Measurements from ENCODE around the gene CSTB.

CSTB gene

DNA sequence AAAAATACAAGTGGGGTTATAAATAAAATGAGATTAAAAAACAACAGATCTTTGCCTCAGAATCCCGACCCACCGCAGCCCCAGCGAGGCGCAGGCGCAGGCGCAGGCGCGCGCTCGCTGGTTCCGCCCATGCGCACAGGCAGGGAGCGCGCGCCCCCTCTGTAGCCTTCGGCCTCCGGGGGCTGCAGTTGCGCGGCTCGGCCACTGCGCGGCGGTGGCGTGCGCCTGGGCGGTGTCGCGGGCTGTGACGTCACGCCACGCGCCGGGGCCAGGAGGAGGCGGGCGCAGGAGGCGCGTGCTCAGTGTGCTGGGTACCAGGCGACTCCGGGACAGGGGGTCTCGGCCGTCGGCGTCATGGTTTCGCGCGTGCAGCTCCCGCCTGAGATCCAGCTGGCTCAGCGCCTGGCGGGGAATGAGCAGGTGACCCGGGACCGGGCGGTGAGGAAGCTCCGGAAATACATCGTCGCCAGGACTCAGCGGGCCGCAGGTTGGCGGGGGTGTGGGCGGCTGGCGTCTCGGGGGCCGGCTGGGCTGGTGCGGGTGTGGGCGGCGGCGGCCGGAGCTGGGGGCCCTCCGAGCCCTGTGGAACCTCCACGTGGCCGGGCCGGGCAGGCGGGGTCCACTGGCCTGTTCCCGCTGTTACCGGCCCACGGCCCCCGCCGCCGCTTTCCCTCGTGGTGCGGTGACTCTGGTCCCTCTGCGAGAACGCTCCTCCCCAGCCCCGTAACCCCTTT, 13.3 kb upstream of the CSTB start, which contains the start of gene RRP1:
Gene RRP1, plus strand, starts transcription at position 302 of the 734 bp plus-strand sequence. Its CDS starts 53 bp downstream, at position 355.
- peak; percentile 93 for DNase-seq

DNA sequence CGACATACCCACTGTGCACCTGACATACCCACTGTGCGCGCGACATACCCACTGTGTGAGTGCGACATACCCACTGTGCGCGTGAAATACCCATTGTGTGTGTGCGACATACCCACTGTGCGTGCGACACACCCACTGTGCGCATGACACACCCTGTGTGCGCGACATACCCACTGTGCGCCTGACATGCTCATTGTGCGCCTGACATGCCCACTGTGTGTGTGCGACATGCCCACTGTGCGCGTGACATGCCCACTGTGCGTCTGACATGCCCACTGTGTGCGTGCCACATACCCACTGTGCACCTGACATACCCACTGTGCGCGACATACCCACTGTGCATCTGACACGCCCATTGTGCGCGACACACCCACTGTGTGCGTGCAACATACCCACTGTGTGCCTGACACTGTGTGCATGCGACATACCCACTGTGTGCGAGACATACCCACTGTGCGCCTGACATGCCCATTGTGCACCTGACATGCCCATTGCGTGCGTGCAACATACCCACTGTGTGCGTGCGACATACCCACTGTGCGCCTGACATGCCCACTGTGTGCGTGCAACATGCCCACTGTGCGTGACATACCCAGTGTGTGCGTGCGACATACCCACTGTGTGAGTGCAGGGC, 10.8 kb upstream of the CSTB start:
- no peak for DNase-seq

DNA sequence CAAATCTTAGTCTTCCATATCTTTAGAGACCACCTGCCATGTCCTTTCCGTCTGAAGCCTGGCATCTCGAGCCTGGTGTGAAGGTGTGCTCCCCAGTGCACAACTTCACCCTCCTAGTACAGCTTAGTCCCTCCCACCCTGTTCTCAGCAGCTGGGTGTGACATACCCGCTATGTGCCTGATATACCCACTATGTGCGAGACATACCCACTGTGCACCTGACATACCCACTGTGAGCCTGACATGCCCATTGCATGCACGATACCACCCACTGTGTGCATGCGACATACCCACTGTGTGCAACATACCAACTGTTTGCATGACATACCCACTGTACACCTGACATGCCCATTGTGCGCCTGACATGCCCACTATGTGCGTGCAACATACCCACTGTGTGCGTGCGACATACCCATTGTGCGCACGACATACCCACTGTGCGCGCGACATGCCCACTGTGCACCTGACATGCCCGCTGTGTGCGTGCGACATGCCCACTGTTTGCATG, 10.2 kb upstream of the CSTB start:
- DNase-seq, result no peak

DNA sequence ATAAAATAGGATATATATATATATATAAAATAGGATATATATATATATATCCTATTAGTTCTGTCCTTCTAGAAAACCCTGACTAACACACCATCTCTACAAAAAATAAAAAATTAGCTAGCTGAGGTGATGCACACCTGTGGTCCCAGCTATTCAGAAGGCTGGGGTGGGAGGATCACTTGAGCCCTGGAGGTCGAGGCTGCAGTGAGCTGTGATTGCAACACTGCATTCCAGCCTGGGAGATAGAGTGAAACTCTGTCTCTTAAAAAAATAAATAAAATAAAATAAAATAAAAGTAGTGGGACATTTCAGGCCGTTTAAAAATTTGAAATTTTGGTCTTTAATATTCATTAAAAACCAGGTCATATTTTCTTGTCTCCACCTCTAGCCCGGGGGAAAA, 9.0 kb upstream of the CSTB start:
- DNase-seq, result no peak

DNA sequence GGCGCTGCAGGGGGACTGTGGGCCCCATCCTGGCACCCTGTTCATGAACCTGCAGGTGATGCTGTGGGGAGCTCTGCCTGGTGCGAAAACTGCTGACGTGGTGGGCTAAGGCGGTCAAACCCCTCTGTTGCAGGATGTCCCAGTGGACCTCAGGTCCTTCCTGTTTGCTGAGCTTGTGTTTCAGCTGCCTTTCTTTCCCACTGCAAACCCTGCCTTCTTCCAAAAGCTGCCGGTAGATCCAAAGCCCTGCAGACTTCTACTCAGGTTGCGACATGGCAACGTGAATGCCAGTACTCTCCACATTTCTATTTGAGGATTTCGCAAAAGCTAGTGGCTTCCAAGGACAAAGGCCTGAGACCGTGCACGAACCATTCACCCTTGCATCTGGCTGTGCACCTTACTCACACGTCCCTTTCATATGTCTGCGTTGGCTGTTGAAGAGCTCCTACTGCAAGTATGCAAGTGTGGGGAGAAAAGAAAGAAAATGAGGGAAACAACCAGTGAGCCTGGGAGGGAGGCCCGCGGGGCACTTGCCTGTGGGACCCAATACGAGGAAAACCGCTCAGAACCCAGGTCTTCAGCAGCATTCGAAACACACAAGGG, 7.1 kb upstream of the CSTB start:
- DNase-seq, result no peak

DNA sequence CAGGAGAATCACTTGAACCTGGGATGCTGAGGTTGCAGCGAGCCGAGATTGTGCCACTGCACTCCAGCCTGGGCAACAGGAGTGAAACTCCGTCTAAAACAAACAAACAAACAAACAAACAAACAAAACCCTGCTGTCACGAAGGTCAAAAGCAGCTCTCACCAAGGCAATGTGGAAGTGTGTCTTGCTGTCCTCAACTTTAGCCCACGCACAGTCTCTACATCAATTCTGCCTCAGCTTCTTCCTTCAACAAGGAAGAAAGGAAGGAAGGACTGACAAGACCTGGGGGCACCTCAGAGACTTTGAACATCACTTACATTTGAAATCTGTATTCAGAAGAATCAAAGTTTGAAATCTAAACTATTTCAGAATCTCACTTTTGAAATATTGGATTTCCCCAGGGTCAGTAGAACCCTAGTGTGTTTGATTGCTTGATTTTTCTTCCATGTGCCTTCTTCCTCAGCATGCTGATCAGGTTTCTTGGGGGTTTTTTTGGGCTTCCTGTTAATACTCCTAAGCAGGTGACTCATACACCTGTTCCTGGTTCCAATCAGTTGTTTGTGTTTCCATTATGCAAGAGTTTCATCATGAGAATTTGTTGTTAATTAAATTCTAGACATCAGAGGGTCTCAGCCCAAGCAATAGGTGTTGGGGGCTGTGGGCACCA, 6.5 kb upstream of the CSTB start:
- DNase-seq, result no peak

DNA sequence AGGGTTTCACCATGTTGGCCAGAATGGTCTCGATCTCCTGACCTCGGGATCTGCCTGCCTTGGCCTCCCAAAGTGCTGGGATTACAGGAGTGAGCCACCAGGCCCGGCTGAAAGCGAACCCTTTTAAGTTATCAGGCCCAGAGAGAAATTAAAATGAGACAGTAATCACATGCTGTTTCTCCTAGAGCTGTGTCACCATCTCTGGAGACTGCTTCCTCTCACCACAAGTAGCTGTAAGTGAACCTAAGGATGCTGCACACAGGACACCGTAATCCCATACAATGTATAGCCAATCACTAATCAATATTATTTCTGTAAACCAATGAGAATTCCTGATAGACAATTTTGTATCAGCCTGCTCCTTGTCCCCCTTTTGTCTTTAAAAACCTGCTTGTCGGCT, 5.7 kb upstream of the CSTB start:
- DNase-seq, result no peak

DNA sequence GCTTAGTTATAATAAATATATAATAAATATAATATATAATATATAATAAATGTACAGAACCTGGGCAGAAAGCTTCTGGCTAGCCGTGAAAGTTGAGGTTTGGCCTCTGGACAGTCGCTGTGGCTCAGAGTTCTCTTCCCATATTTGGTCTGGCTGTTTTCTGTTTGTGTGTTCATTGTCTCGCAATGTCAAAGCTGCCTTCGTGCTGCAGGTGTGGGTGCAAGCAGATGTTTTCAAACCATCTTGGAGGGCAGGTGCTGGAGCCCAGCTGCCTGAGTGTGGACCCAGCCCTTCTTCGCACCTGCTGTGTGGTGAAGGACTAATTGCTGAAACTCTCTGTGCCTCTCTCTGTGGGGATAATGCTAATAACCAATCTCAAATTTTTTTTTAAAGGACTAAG, 3.6 kb upstream of the CSTB start:
- DNase-seq, result no peak

DNA sequence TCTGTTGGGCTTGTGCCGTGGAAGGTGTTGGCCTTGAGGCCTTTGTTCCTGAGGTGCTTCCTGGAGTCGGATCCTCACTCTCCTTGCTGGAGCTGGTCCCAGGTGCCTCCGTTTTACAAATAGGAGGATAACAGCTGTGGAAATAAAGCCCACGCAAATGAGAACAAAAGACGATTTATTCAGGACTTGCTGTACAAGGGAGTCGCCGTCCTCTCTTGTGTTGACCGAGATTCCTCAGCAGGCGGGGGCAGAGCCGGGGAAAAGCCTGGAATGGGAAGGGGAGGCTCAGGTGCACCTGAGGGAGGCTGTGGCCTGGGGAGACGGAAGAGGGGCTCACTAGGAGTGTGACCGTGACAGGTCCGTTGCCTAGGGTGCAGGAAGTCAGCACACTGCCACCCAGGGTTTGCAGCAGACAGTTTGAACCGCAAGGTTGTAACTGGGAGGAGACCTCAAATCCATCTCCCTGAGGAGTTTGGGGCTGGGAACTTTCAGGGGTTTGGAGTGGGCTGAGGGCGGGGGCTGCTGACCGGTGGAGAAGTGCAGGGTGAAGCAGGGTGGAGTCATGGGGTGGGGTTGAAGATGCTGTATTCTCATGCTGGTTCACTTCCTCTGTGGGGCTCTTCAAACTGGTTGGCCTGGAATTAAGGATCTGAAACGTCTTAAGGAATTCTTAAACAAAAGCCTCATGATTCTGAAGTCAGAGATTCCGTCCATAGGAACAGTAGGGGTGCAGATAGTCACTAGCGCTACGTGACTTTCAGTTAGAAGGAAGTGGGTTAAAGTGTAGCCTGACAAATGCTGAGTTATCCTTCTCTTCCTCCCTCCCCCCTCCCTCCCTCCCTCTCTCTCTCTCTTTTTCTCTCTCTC, 2.6 kb upstream of the CSTB start:
- DNase-seq, result no peak

DNA sequence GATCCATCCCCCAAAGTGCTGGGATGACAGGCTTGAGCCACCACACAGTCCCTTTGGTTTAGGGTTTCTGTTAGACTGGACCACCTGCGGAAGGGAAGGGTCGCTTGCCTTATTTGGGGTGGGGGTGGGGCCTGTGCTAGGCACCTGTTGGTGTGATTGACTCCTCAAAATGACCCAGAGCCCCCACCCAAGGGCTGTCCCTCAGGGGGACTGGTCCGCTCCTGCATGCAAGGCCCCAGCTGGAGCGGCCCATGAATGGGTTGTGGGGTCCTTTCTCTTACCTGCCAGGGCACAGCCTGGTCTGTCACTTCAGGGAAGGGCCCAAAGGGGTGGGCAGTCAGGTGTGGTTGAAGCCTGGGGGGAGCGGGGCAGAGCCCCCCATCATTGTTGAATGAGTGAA, 1.8 kb upstream of the CSTB start:
- no peak for DNase-seq

DNA sequence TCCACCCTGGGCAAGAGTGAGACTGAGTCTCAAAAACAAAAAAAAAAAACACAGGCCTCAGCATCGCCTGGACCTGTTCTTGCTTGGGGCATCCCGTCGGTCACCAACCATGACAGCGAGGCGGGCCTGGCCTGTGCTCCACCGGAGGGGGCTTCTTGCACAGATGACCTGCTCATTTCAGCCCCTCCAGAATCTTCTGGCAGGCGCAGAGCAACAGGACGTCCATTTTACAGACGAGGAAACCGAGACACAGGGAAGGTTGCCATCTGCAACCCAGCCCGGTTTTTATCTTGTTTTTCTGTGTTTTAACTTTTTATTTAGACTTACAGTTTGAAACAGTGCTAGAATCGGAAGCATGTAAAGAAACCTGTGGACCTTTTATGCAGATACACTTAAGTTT, 918 bp downstream of the CSTB start:
- no peak for DNase-seq

DNA sequence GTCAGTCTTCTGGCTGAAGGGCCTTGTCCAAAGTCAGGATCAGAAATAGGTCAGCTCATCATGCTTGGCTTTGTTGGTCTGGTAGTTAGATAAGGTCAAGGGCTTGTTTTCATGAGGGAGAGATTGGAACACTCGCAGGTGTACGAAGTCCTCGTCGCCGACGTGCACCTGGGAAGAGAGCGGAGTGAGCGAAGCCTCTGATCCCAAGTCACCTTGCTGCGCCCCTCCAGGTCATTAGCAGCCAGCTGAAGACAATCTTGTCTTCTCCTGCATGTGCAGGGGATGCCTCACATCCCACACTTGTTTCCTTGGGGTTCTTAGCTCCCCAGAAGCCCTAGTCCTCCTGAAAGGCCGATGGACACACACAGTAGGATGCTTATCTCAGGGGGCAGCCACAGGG, 1.9 kb downstream of the CSTB start:
- no peak for DNase-seq

DNA sequence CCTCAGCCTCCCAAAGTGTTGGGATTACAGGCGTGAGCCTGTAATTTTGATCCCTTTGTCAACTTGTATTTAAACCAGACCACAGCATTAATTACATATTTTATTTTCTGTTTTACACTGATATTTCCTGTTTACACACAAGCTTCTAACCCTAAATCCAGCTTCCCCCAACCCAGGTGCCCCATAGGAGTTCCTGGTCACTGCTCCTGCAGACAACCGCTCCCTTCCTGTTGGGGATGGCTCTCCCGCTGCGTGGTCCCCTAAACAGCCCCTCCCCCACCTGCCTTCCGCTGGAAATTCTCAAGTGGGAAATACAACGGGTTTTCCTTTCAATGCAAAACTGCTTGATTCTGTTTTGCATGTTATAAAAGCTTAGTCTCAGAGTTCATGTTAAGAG, 3.7 kb downstream of the CSTB start:
- DNase-seq, result no peak

DNA sequence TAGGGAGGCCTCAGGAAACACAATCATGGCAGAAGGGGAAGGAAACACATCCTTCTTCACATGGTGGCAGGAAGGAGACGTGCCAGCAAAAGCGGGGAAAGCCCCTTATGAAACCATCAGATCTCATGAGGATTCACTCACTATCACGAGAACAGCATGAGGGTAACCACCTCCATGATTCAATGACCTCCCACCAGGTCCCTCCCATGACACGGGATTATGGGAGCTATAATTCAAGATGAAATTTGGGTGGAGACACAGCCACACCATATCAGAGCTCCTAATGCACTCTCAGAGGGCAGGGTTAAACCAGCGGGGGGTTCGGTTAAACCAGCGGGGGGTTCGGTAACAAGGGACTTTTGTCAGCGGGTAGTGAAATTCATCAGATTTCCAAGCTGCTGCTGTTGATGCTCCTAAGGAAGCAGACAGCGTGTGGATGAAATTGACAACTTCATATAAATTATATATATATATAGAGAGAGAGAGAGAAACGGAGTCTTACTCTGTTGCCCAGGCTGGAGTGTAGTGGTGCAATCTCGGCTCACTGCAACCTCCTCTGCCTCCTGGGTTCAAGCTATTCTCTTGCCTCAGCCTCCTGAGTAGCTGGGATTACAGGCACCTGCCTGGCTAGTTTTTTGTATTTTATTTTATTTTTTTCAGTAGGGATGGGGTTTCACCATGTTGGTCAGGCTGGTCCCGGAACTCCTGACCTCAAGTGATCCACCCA, 4.2 kb downstream of the CSTB start:
- DNase-seq, result no peak

DNA sequence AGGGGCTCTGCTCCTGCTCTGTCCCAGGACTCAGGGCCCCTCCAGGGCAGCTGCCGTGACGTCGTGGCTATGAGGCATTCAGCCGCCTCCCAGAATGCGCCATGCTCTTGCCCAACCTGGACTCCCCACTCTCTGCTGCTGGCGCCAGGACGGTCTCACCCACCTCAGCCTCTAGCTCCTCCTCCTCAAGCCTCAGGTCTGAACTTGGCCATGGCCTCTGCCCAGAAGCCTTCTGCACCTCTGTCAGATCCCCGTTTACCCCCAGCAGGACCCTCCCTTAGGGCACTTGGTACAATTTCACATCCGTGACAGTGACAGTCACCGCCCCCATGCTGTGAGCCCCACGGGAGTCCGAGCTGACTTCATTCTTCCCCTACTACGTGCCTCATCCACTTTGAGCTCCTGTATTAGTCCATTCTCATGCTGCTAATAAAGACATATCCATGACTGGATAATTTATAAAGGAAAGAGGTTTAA, 4.9 kb downstream of the CSTB start:
- no peak for DNase-seq

DNA sequence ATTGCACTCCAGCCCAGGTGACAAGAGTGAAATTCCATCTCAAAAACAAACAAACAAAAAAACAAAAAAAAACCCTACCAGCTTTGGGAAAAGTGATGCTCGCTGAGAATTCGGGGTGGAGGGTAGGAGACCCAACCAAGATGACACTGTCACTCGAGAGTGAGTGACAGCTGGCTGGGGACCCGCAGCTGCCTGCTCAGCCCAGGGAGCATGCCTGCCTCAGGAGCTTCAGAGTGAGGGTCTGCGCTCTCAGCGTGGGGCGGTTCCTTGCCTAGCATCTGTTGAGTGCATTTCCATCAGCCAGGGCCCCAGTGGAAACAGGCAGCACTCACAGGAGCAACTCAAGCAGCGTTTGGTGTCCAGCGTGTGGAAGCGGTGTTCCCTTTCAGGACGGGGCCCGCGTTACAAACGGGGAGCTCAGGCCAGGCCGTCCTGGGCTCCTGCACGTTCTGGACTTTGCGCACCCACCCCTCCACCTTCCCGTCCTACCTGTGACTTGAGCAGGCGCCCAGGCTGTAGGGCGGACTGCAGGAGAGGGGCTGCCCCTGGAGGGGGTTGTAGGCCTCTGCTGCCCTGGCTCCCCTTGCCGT, 5.9 kb downstream of the CSTB start:
- DNase-seq, result no peak

DNA sequence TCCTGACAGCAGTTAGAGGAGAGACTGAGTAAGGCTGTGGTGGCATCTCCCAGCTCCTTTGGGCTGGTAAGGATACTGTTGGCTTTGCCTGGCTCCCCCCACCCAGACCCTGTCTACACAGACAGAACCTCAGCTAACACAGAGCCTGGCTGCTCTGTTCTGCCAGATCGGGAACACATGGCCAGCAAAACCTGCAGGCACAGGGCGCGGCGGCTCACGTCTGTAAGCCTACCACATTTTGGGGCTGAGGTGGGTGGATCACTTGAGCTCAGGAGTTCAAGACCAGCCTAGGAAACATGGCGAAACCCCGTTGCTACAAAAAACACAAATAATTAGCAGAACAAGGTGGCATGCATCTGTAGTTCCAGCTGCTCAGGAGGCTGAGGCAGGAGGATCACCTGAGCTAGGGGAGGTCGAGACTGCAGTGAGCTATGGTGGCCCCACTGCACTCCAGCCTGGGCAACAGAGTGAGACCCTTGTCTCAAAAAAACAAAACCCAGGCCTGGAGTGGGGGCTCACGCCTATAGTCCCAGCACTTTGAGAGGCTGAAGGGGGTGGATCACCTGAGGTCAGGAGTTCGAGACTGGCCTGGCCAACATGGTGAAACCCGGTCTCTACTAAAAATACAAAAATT, 6.7 kb downstream of the CSTB start:
- no peak for DNase-seq

DNA sequence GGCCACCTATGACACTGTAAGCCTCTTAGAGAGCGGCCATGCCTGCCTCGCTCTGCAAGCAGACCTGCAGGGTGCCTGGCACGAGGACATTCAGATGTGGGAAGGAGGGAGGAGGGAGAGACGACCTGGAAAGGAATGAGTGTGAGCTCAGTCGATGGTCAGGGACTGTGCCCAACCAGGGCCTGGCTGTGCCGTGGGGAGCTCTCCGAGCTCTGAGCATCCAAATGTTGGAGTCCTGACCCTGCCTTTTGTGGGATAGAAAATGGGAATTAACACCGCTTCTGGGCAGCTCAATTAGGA, 7.3 kb downstream of the CSTB start:
- DNase-seq, result no peak

DNA sequence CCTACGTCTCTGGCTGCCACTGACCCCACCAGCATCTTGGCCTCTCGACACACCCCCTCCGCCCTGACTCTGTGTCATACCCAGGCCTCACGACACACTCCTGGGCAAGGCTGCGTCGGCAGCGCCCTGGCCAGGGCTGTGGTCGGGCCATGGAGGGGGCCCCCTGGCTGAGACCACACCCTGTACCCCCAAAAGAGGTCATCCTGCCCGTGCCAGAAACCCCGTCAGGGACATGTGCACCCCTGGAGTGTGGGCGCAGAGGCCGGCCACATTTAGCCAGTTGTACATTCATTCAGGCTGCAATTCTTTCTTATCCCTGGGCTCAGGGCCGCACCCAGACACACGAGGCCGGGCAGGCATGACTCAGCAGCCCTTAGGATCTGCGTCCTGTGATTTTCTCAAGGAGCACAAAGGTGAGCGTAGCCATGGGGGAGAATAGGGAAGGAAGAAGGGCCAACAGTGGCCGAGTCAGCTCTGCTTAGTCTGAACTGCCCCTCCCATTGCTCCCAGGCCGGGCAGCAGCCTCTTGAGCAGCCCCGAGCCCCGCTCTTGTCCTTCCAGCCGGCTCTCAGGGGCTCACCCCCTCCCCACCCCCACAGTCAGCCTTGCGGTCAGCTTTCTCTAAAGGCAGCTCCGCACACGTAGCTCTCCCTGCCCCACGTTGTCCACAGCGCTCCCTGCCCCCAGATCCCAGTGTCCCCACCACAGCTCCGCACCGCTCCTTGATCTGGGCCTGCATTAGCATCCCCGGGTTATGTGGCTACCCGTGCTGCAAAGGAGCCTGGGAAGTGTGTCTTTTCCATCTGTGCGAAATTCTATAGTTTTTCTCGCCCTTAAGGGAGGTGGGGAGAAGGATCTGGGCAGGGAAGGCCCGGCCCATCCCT, 7.9 kb downstream of the CSTB start:
- DNase-seq, result no peak

DNA sequence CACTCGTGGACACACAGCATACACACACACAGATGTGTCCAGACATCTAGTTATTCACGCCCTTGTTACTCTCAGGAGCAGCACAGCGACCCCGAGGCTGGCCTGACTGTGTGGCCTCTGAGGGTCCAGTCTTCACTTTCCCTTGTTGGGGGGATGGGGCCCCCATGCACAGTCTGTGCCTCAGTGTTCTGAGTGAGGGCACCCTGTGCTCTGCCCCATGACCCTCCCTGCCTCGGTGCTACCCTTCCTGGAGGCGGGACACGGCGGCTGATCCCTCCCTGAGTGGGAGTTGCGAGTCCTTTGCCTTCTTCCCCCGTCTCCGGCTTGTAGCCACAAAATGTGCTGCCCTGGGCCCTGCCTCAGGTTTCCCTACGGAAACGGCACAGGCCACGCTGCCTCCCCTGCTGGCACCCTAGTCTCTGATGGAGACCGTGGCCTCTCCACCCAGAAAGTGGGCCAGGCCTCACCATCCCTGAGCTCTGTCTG, 8.6 kb downstream of the CSTB start:
- no peak for DNase-seq
